ENCODE results near the gene CCT8.

DNA sequence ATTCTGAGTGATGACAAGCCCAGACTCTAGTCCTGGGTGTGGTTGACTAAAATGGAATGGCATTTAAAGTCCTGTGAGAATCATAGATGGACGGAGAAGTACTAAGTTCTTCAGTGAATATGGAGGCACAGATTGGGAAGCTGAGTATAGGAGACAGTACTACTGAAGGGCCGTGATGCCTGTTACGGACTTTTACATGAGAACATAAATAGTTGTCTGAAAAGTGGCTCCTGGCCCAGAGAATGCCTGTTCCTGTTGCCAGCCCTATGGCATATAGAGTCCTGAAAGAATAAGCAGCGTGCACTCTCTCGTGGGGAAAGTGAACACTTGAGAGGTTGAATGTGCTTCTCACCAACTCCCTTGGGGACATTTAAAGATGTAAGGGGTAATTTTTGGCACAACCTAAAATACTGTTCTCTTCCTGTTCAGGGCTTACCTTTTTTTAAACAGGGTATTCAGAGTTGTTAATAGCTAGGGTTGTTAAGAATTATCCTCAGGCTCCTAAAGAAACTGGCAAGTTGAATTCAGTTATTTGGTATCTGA lies 20.4 kb downstream of the CCT8 start:
- TF ChIP-seq, protein P1, sequence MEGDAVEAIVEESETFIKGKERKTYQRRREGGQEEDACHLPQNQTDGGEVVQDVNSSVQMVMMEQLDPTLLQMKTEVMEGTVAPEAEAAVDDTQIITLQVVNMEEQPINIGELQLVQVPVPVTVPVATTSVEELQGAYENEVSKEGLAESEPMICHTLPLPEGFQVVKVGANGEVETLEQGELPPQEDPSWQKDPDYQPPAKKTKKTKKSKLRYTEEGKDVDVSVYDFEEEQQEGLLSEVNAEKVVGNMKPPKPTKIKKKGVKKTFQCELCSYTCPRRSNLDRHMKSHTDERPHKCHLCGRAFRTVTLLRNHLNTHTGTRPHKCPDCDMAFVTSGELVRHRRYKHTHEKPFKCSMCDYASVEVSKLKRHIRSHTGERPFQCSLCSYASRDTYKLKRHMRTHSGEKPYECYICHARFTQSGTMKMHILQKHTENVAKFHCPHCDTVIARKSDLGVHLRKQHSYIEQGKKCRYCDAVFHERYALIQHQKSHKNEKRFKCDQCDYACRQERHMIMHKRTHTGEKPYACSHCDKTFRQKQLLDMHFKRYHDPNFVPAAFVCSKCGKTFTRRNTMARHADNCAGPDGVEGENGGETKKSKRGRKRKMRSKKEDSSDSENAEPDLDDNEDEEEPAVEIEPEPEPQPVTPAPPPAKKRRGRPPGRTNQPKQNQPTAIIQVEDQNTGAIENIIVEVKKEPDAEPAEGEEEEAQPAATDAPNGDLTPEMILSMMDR (conservative IDR thresholded peaks at IDR 0.05), result no peak
- no peak for TF ChIP-seq ZFX (IDR thresholded peaks at IDR 0.05)

Measured in C4-2B (cell line).